Measurements from ENCODE around the gene SMU1.

SMU1 gene

DNA sequence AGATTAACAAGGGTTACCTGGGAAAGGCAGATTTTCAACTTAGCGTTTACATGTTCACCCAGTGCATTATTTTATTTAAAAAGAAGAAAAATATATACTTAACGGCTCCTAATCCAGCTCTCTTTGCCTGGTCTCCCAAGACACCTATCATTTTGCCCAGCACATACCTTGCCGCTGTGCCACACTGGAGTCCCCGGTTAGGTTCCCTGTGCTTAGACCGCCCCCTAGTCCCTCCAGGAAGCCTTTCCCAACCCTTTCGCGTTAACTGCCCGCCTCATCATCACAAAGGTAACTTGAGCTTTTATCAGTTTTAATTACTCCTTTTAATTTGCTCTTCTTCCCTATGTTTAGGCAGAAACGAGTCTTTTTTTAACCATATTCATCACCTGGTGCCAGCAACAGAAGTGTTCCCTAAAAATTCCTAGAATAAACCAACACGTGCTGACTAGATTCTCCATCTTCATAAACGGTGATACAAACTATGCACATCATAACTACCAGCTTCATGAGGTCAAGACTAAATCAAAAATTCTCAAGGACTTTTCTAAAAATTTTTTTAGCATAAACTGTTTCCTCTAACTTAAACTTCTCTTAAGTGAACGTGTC, 31.7 kb downstream of the SMU1 start:
- no peak for DNase-seq (ENCODE audit: low read depth)

DNA sequence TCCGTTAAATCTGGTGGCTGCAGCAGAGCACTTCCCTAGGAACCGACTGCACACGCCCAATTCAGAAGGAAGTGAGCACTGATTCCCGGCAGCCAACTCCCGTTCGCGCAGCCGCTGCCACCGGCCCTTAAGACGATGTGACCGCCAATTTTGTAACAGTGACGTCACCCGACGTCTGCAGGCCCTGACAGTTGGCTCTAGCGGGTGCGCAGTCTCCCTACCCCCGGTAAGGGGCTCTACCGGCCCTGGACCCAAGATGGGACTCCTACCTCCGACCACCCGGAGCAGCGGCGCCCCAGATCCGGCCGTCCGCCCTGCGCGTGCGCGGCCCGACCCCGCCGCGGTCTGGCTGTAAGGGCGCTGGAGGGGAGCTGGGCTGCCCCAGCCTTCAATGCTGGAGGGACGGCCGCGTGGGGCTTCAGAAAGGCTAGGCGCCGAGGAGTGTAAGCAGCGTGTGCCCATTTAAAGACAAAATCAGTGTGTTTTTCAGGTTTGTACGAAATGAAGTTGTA, 32.3 kb downstream of the SMU1 start:
- DNase-seq (ENCODE audit: low read depth): peak; percentile 15

DNA sequence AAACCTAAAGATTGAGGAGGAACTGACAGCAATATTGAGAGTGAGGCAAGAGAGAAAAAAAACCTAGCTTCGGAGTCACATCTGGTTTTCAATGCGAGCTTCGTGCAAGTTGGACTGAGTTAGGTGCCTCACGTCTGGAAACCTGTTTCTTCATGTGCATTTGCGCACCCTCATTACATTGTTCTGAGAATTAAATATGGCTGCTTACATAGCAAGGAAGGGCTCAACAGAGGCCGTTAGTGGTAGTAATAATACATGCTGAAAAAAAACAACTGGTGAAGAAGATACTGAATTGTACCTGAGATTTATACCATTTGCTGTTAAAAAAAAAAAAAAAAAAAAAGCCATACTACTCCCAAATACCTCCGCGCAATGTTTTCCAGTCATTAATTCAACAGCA, 32.8 kb downstream of the SMU1 start:
- DNase-seq (ENCODE audit: low read depth): no peak

DNA sequence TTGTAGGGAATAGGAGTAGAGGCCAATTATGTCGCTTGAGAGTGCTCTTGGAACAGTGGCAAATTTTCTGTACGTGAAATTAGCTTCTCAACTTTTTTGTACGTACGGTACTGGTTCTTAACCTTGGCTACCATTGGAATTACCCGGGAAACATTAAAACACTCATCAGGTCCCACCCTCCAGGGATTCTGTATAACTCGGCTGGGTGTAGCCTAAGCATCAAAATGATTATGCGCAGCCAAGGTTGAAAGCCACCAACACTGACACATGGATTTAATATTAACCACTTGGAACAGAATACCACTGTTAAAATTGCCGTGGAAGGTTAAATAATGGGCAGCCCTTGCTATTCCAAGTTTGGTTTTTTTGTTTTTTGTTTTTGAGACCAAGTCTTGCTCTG, 34.0 kb downstream of the SMU1 start:
- DNase-seq (ENCODE audit: low read depth): no peak

DNA sequence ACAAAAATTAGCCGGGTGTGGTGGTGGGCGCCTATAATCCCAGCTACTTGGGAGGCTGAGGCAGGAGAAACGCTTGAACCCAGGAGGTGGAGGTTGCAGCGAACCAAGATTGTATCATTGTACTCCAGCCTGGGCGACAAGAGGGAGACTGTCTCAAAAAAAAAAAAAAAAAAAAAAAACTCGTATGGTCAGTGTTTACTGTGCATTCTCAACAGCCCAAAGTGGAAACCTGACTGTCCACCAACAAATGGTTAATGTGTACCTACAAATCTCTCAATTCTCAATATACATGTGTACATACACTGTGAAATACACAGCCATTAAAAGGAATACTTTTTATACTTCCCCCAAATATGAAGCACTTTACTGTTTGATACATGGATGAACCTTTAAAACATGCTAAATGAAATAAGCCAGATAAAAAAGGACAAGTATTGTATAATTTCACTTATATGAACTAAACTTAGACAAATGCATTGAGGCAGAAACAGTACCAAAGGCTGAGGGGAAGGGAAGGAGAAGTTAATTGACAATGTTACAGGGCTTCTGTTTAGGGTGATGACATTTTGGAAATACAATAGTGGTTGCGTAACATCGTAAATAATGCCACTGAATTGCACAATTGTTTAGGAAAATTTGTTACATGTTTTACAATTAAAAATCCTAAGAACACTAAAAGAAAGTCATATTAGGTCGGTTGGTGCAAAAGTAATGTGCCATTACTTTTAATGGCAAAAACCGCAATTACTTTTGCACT, 34.9 kb downstream of the SMU1 start:
- DNase-seq (ENCODE audit: low read depth): no peak

DNA sequence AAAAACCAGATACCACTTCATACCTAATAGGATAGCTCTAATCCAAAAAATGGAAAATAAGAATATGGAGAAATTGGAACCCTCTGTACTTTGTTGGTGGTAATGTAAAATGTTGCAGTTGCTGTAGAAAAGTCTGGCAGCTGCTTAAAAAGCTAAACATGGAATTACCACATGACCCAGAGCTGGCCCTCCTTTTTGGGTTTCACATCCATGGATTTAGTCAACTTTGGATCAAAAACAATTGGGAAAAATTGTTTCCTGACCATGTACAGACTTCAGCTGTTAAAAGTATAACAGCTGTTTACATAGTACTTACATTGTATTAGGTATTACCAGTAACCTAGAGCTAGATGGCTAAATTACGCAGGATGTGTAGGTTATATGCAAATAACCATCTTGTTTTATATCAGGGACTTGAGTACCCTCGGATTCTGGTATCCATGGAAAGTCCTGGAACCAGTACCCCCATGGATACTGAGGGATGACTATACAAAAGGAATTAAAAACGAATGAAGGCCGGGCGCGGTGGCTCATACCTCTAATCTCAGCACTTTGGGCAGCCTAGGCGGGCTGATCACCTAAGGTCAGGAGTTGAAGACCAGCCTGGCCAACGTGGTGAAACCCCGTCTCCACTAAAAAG, 35.6 kb downstream of the SMU1 start:
- no peak for DNase-seq (ENCODE audit: low read depth)

DNA sequence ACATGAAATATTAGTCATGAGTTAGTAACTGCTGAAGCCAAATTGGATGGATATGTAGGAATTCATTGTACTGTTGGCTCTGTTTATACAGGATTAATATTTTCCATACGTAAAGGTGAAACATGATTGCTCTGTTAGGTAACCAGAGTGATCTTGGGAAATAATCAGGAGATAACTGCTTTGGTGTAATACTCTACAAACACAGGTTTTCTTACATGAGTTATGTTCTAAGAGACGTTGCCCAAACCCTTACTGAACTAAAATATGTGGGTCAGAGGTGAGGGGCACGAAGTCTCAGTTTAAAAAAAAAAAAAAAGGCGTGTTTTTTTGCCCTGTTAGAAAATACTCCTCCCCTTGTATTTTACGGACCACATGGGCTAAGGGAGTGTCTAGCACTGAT, 43.6 kb downstream of the SMU1 start:
- DNase-seq (ENCODE audit: low read depth): no peak

DNA sequence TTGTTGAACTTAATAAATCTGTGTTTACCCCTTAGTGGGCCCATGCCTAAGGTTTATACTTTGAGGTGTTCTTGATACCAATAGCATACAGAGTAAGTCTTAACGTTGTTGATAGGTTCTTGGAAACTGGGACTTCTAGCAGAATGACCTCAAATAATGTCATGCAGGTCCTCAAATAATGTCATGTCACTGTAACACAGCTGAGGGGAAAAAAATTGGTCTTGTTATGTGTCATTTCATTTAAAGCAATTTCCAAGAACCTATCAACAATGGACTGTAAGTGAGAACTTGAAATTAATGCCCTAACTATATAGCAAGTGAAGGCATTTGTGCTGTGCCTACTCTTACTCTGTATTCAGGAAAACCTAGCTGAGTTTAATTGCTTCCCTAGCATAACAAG, 44.2 kb downstream of the SMU1 start:
- no peak for DNase-seq (ENCODE audit: low read depth)

DNA sequence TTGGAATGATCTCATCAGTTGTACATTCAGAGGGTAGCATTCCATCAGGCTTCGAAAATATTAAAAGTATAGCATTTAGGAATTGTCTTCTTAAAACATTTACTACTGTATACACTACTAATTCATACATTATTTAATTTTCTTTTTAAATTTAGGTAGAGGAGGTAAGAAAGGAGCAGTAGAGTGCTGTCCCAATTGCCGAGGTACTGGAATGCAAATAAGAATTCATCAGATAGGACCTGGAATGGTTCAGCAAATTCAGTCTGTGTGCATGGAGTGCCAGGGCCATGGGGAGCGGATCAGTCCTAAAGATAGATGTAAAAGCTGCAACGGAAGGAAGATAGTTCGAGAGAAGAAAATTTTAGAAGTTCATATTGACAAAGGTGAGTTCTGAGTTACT, 46.2 kb downstream of the SMU1 start:
- no peak for DNase-seq (ENCODE audit: low read depth)

DNA sequence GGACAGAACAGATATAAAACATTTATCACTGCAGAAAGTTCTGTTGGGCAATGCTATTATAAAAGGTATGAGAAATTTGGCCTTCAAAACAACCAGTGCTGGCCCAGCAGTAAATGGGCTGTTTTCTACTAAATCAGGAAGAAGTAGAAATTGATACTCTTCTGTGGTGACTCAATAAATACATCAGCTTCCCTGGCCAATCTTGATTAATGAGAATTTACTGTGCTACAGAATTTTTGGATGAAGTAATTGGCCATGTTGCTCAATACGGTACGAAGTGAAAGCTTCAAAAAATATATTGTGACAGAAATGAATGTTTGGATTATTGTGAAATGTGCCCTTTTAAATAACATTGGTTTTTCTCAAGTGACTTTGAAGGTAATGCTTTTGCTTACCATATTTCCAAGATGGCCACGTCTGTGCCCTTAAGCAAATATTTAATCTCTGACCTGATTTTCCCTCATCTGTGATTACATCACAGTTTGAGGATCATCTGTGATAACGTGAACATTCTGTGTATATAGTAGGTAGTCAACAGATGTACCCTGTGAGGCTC, 47.2 kb downstream of the SMU1 start:
- DNase-seq (ENCODE audit: low read depth): no peak

DNA sequence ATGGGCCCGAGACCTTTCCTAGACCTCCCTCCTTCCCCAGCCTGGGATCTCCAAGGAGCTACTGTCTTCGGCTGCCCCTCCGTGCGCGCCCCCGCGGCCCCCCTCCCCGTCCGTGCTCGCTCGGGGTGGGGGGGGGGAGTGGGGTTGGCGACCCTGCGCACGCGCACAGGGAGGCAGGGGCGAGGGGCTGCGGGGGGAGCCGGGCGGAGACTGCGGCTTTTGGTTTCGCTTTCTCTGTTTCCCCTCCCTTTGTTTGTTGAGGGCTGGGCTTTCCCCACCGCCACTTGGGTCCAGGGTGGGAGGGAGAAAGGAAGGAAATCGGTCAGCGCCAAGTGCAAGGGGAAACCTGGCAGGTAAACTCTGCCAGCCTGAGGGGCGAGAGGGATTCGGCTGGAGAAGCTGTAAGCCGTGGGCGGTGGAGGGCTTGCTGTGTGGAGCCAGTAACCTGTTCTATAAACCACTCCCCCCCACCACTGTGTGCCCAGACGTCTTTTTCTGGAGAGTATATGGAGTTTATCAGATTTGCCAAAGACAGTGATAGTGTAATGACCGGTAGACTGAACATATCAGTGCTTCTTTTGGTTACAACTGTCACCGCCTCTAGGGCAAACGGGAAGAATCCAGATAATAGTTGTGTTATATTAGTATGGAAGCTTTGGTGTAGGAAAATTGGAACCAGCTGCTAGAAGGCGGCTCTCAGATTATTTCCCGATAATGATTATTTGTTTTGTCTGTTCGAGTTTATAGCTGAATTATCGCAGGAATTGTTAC, 50.7 kb downstream of the SMU1 start:
- peak; percentile 59 for DNase-seq (ENCODE audit: low read depth)

DNA sequence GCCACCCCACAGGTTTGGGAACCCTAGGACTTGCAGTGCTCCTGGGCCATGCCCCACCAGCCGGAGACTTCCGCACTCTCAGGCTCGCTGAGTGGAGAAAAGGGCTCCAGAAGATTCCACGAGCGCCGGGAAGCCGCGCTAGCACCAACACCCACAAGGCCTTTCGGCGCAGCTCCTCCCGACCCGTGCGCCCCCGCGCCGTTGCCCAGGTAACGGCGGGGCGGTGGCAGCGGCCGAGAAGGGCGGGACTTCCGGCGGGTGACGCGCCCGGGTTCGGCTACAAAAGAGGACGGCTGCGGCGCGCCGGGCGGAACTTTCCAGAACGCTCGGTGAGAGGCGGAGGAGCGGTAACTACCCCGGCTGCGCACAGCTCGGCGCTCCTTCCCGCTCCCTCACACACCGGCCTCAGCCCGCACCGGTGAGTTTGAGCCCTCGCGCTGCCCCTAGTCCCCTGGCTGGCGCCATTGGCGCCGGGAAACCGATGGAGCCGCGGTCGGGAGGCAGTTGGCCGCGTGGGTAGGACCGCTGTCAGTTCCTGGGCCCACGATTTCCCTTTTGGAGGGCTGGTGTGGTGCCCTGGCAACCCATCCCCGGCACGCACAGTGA, 51.4 kb downstream of the SMU1 start, which contains the start of gene DNAJA1:
Gene DNAJA1, plus strand, starts transcription at position 308 of the 606 bp plus-strand sequence. CDS start 1,212 bp downstream, outside the sequence.
- DNase-seq (ENCODE audit: low read depth): peak; percentile 87

DNA sequence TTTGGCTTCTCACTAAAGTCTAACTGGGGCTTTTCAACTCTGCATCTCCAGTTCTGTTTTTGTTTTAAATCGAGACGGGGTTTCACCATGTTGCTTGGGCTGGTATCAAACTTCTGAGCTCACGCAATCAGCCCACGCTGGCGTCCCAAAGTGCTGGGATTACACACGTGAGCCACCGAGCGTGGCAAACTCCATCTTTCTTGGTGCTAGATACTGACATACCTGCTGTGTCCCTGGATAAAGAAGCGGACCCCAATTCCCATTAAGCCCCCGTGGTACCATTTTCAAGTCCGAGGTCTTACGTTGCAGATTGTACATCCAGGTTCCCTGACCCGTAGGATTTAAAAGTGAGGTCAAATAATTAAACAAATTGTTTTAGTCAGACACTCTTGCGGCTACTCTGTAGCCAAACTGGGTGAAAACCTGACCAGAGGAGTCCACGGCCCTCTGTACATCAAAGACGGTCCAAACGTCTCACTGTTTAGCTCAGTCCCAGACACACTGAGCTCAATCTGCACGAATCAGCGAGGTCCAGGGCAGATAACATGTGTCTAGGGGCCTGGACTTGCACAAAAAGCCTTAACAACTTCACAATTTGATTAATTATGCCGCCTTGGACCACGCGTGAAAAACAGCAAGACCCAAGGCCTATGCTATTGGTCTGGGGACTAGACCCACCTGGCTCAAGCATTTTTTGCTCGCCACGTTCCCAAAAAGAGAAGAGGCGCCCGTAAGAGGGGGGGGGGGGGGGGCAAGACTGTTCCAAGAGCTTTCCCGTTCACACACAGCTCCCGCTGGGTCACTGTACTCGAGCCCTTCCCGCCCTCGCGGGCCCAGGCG, 52.1 kb downstream of the SMU1 start:
- DNase-seq (ENCODE audit: low read depth): no peak

DNA sequence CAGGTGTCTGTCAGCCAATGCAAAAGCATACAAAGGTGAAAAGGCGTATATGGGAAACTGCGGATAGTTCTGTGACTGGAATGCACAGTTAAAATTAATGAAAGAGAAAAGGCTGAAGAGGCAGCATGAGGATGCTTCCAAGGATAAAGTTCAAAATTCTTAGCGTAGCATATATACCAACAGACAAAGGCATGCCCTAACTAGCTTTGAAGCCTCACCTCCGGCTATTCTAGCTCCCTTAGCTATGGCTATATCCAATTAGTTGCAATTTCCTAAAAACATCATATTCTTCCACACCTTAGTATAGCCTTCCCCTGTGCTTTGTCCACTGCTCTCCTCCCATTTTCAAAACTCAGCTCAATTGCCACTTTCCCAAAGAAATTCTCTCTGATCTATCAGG, 52.8 kb downstream of the SMU1 start:
- no peak for DNase-seq (ENCODE audit: low read depth)

DNA sequence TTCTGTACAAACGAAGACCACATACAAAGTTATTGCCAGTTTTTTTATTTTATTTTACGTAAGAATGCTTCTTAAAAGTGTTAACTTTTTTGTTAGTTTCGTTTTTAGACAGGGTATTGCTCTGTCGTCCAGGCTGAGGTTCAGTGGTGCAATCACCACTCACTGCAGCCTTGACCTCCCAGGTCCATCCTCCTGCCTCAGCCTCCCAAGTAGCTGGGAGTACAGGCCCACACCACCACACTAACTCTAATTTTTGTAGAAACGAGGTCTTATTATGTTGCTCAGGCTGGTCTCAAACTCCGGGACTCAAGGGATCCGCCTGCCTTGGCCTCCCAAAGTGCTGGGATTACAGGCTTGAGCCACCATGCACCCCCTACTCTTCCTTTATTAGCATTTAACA, 53.7 kb downstream of the SMU1 start:
- no peak for DNase-seq (ENCODE audit: low read depth)

DNA sequence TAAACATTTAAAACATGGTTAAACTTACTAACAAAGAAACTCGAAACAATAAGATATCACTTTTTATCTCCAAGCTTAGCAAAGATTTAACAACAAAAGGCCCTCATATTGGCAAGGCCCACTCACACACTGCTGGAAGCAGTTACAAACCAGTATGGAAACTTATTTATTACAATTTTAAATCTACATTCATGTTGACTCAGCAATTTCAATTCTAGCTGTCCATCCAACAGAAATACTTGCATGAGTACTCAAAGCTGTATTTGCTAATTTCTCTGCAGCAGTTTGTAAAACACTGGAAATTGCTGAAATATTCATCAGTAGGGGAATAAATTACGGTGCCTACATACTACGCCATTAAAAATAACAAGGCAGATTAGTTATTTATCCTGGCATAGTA, 54.2 kb downstream of the SMU1 start:
- DNase-seq (ENCODE audit: low read depth): no peak

DNA sequence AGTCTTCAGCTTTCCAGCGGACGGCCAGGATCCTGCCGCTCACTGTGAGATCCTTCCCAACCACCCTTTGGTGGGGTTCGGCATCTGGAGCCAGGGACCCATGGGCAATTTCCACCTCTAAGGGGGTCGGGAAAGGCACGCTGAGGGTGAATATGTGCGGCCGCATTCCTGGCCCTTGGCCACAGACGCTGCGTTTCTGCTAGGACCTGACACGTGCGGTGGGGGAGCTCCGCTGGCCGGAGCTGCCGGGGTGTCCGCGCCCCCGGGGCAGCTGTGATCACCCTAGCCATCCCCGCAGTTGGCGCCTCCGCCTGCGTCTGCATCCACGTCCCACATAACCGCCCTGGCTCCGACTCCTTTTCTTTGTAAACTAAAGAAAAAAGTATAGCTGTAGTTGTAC, 56.7 kb downstream of the SMU1 start:
- DNase-seq (ENCODE audit: low read depth): no peak

DNA sequence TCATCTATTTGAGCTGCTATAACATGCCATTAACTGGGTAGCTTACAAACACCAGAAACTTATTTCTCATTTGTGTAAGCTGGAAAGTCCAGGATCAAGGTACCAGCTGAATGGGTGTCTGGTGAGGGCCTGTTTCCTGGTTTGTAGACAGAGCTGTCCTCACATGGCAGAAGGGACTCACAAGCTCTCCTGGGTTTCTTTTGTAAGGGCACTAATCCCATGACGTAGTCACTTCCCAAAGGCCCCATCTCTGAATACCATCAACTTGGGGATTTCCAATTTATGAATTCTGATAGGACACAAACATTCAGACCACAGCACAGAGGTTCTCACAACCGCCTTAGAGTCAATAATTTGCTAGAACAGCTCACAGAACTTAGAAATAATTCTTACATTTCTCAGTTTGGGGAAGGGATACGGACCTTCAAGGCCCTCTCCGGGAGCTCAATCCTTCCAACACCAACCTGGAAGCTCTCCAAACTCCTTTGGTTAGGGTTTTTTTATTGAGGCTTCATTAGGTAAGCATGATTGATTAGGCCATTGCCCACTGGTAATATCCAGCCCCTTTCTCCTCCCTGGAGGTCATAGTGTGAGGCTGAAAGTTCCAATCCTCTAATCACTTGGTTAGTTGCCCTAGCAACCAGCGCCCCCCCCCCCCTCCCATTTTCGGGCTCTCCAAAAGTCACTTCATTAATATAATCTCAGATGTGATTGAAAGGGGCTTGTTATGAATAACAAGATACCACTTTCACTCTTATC, 59.0 kb downstream of the SMU1 start:
- DNase-seq (ENCODE audit: low read depth): no peak

DNA sequence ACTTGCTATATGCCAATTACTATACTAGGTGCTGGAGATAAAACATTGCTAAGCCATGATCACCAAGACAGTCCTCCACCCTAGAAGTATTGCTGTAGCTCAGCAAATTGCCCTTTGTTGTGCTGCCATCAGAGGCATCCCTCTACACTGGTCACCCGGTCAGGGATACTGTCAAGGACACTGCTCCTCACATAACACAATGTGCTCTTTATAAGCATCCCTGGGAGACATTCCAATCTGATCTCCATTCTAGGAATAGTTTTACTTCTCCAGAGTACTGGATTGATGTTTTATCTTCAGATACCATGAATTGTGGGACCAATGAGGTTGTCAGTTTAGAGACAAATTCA, 61.8 kb downstream of the SMU1 start:
- DNase-seq (ENCODE audit: low read depth): no peak
